H9 (cell line): Measurements from ENCODE around the gene DPP6. TPM values are rescaled to one million over a fixed set of nuclear protein-coding genes. Genes with fewer than 3 reads are reported as not detected.

Source experiments
- DNase-seq: peaks from one replicate; pipeline ENCODE4 v3.0.0-alpha.2; 2017
- H2AFZ ChIP-seq: one replicate; pipeline ENCODE4 v1.6.1; 2013; ENCODE audit warnings: mild to moderate bottlenecking, low read length, control low read depth, moderate library complexity
- H2AK5ac ChIP-seq: 2 replicates; pipeline ENCODE4 v1.6.1; 2013; ENCODE audit warnings: low read length, control low read depth, mixed read lengths; ENCODE audit not compliant: insufficient read length
- H2BK120ac ChIP-seq: one replicate; pipeline ENCODE4 v1.6.1; 2013; ENCODE audit warnings: low read depth, mild to moderate bottlenecking, low read length, control low read depth, inconsistent platforms; ENCODE audit not compliant: poor library complexity, severe bottlenecking
- H2BK12ac ChIP-seq: 2 replicates; pipeline ENCODE4 v1.6.1; 2013; ENCODE audit warnings: low read length, control low read depth, mixed read lengths, low read depth; ENCODE audit not compliant: insufficient read length
- H2BK15ac ChIP-seq: 2 replicates; pipeline ENCODE4 v1.6.1; 2013; ENCODE audit warnings: low read depth, low read length, control low read depth
- H2BK20ac ChIP-seq: one replicate; pipeline ENCODE4 v1.6.1; 2013; ENCODE audit warnings: low read depth, mild to moderate bottlenecking, low read length, control low read depth, inconsistent platforms; ENCODE audit not compliant: poor library complexity, severe bottlenecking
- H2BK5ac ChIP-seq: 2 replicates; pipeline ENCODE4 v1.6.1; 2013; ENCODE audit warnings: low read length, control low read depth, mixed read lengths; ENCODE audit not compliant: insufficient read length
- H3K14ac ChIP-seq: 2 replicates; pipeline ENCODE4 v1.6.1; 2013; ENCODE audit warnings: low read length, control low read depth; ENCODE audit not compliant: insufficient read depth
- H3K18ac ChIP-seq: 2 replicates; pipeline ENCODE4 v1.6.1; 2013; ENCODE audit warnings: low read depth, mild to moderate bottlenecking, mixed read lengths, low read length, control low read depth; ENCODE audit not compliant: insufficient read length
- H3K23ac ChIP-seq: 2 replicates; pipeline ENCODE4 v1.6.1; 2013; ENCODE audit warnings: low read length, control low read depth, mixed read lengths, low read depth; ENCODE audit not compliant: insufficient read length
- H3K23me2 ChIP-seq: 2 replicates; pipeline ENCODE4 v1.6.1; 2013; ENCODE audit warnings: low read depth, mild to moderate bottlenecking, mixed read lengths, low read length, control low read depth; ENCODE audit not compliant: insufficient read length, poor library complexity, severe bottlenecking
- H3K27ac ChIP-seq: 2 replicates; pipeline ENCODE4 v1.5.1; 2013; ENCODE audit warnings: low read length, control low read depth, mixed read lengths, low read depth; ENCODE audit not compliant: insufficient read length
- H3K27me3 ChIP-seq: 2 replicates; pipeline ENCODE4 v1.6.1; 2013; ENCODE audit warnings: low read length, control low read depth, inconsistent platforms; ENCODE audit not compliant: insufficient read depth
- H3K4ac ChIP-seq: 2 replicates; pipeline ENCODE4 v1.6.1; 2013; ENCODE audit warnings: low read depth, mild to moderate bottlenecking, control low read depth, inconsistent platforms, low read length, moderate library complexity
- H3K4me1 ChIP-seq: 2 replicates; pipeline ENCODE4 v1.6.1; 2013; ENCODE audit warnings: low read length, control low read depth, inconsistent platforms; ENCODE audit not compliant: insufficient read depth
- H3K4me2 ChIP-seq: 2 replicates; pipeline ENCODE4 v1.6.1; 2013; ENCODE audit warnings: low read length, control low read depth, mixed read lengths; ENCODE audit not compliant: insufficient read length, insufficient read depth
- H3K56ac ChIP-seq: 2 replicates; pipeline ENCODE4 v1.6.1; 2013; ENCODE audit warnings: low read depth, mild to moderate bottlenecking, mixed read lengths, low read length, control low read depth; ENCODE audit not compliant: insufficient read length
- H3K79me1 ChIP-seq: 2 replicates; pipeline ENCODE4 v1.6.1; 2013; ENCODE audit warnings: low read depth, mild to moderate bottlenecking, moderate library complexity, low read length, control low read depth, inconsistent platforms; ENCODE audit not compliant: insufficient read depth, poor library complexity, severe bottlenecking
- H3K79me2 ChIP-seq: 2 replicates; pipeline ENCODE4 v1.6.1; 2013; ENCODE audit warnings: low read length, control low read depth, inconsistent platforms; ENCODE audit not compliant: insufficient read depth
- H3K9ac ChIP-seq: 2 replicates; pipeline ENCODE4 v1.6.1; 2013; ENCODE audit warnings: low read length, control low read depth, mixed read lengths; ENCODE audit not compliant: insufficient read length; ENCODE audit errors: extremely low read depth
- H3K9me3 ChIP-seq: one replicate; pipeline ENCODE4 v1.6.1; 2013; ENCODE audit warnings: low read depth, low read length, inconsistent platforms; ENCODE audit not compliant: control insufficient read depth
- H3T11ph ChIP-seq: one replicate; pipeline ENCODE4 v1.6.1; 2013; ENCODE audit warnings: mild to moderate bottlenecking, low read length, control low read depth, inconsistent platforms
- H4K20me1 ChIP-seq: one replicate; pipeline ENCODE4 v1.6.1; 2013; ENCODE audit not compliant: control insufficient read depth, insufficient read length, insufficient read depth
- H4K5ac ChIP-seq: 2 replicates; pipeline ENCODE4 v1.6.1; 2013; ENCODE audit warnings: low read depth, mild to moderate bottlenecking, mixed read lengths, low read length, control low read depth; ENCODE audit not compliant: insufficient read length
- H4K8ac ChIP-seq: replicated peaks from 2 replicates; pipeline ENCODE4 v1.6.1; 2013; ENCODE audit warnings: low read length, control low read depth, mixed read lengths, low read depth; ENCODE audit not compliant: insufficient read length
- H4K91ac ChIP-seq: 2 replicates; pipeline ENCODE4 v1.6.1; 2013; ENCODE audit warnings: low read depth, mild to moderate bottlenecking, moderate library complexity, mixed read lengths, low read length, control low read depth; ENCODE audit not compliant: insufficient read length
- H3K27ac Mint-ChIP-seq, 3 experiments: 2 replicates in 2 of 3; 3 replicates in 1 of 3; pipeline ENCODE4 v1.8.0; 2020 to 2021; ENCODE audit warnings: mixed read lengths in 3 of 3, mild to moderate bottlenecking in 1 of 3, moderate library complexity in 1 of 3
- H3K27me3 Mint-ChIP-seq: 2 replicates; pipeline ENCODE4 v1.8.0; 2021; ENCODE audit warnings: low read depth, mild to moderate bottlenecking, moderate library complexity, mixed read lengths
- H3K36me3 Mint-ChIP-seq, 3 experiments: 2 replicates in 2 of 3; 3 replicates in 1 of 3; pipeline ENCODE4 v1.8.0; 2020 to 2021; ENCODE audit warnings: low read depth in 3 of 3, mixed read lengths in 3 of 3; ENCODE audit not compliant: insufficient read depth in 1 of 3
- H3K4me1 Mint-ChIP-seq, 2 experiments: 2 replicates each; pipeline ENCODE4 v1.8.0; 2020; ENCODE audit warnings: mixed read lengths in 2 of 2
- H3K4me3 Mint-ChIP-seq, 2 experiments: 2 replicates in 1 of 2; 3 replicates in 1 of 2; pipeline ENCODE4 v1.8.0; 2020 to 2021; ENCODE audit warnings: mild to moderate bottlenecking in 2 of 2, mixed read lengths in 2 of 2, moderate library complexity in 1 of 2
- H3K9me3 Mint-ChIP-seq, 2 experiments: 2 replicates in 1 of 2; 3 replicates in 1 of 2; pipeline ENCODE4 v1.8.0; 2020; ENCODE audit warnings: mild to moderate bottlenecking in 2 of 2, mixed read lengths in 2 of 2, moderate library complexity in 1 of 2
- WGBS: extraction: QIAGEN DNeasy Blood & Tissue Kit; methylation state at CpG from one replicate; pipeline ENCODE4 v1.1.7; 2013; ENCODE audit warnings: missing lambda C conversion rate, low lambda C conversion rate, mixed read lengths; ENCODE audit not compliant: insufficient read length; ENCODE audit errors: extremely low coverage; 5-methylcytosine and 5-hydroxymethylcytosine counted together
- total RNA-seq: library from RNA; stranded (reverse); gene quantifications from 2 replicates; pipeline ENCODE4 v1.2.1, GENCODE V29; 2021
- TF ChIP-seq, protein P1 (sequence below): fragments of 200-600 bp; sonication (generic); conservative IDR thresholded peaks from 3 replicates; pipeline ENCODE4 v1.8.0; 2021; ENCODE audit warnings: antibody characterized with exemption, mild to moderate bottlenecking

Gene DPP6
- total RNA-seq, 1 experiment from 2014 or later, result 4.5 TPM

DNA sequence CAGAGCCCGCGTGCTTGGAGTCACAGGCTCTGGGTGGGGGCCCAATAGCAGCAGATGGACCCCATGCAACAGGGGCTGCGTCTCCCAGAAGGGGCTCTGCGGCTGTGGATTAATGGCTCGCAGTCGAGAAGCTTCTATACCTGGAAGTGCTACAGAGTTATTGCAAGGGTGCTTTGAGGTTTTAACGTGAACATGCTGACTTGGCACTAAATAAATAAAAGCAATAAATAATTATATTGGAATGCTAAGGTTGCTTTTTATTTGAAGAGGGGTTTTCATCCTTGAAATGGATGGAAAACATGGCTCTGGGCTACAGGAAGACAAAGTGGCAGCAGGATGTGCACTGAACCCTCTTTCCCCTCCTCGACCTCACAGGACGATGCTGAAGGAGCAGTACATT lies 828.3 kb downstream of the DPP6 start:
- Histone ChIP-seq H2BK12ac (no peak overlapping the region), H2BK20ac (no peak overlapping the region), H2BK5ac (no peak overlapping the region), H3K23ac (no peak overlapping the region), H3K4me1 (no peaks in the 10 kb centered on the region), H4K20me1 (no peaks in the 10 kb centered on the region), H4K5ac (no peak overlapping the region), H3T11ph (no peak overlapping the region), H3K27ac (no peak overlapping the region), H3K9me3 (peaks cover 10% of the 10 kb centered on the region), H4K8ac (no peak overlapping the region), H3K56ac (no peak overlapping the region), H2AFZ (no peak overlapping the region), H3K4me2 (no peak overlapping the region), H3K9ac (no peak overlapping the region), H3K27me3 (no peaks in the 10 kb centered on the region), H3K23me2 (no peaks in the 10 kb centered on the region), H3K79me1 (no peaks in the 10 kb centered on the region), H3K4ac (no peak overlapping the region), H3K79me2 (no peaks in the 10 kb centered on the region), H2AK5ac (no peak overlapping the region), H2BK120ac (no peak overlapping the region), H4K91ac (no peak overlapping the region), H3K14ac (no peak overlapping the region), H3K18ac (no peak overlapping the region), H2BK15ac (no peak overlapping the region)
- H3K27ac Mint-ChIP-seq, result peak overlapping the region in 1 of 3 experiments; percentile 13; a peak in 1 of 7 replicates
- H3K9me3 Mint-ChIP-seq, result no peaks in the 10 kb centered on the region; a peak in 1 of 5 replicates
- H3K4me3 Mint-ChIP-seq, result no peak overlapping the region
- TF ChIP-seq, protein P1, sequence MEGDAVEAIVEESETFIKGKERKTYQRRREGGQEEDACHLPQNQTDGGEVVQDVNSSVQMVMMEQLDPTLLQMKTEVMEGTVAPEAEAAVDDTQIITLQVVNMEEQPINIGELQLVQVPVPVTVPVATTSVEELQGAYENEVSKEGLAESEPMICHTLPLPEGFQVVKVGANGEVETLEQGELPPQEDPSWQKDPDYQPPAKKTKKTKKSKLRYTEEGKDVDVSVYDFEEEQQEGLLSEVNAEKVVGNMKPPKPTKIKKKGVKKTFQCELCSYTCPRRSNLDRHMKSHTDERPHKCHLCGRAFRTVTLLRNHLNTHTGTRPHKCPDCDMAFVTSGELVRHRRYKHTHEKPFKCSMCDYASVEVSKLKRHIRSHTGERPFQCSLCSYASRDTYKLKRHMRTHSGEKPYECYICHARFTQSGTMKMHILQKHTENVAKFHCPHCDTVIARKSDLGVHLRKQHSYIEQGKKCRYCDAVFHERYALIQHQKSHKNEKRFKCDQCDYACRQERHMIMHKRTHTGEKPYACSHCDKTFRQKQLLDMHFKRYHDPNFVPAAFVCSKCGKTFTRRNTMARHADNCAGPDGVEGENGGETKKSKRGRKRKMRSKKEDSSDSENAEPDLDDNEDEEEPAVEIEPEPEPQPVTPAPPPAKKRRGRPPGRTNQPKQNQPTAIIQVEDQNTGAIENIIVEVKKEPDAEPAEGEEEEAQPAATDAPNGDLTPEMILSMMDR, result no peak
- DNase-seq, result no peak
- WGBS, result no CpG with 5 or more reads among the region's 9 CpGs
- peaks cover 7 to 8% of the 10 kb centered on the region in 2 experiments; a peak in 3 of 4 replicates for H3K4me1 Mint-ChIP-seq
- no peaks in the 10 kb centered on the region for H3K27me3 Mint-ChIP-seq
- H3K36me3 Mint-ChIP-seq, result no peaks in the 10 kb centered on the region; a peak in 1 of 7 replicates
